SK-N-DZ (cell line): ENCODE data around the gene MIPEP.
"Not testable (repeated sequence)": the region's sequence is repeated elsewhere in the genome, so short reads cannot be mapped to it uniquely, and the experiment has no call there.

Experiments used
- DNase-seq: peaks from one replicate; pipeline ENCODE4 v3.0.0-alpha.2; 2015; ENCODE audit warnings: low spot score

MIPEP gene

DNA sequence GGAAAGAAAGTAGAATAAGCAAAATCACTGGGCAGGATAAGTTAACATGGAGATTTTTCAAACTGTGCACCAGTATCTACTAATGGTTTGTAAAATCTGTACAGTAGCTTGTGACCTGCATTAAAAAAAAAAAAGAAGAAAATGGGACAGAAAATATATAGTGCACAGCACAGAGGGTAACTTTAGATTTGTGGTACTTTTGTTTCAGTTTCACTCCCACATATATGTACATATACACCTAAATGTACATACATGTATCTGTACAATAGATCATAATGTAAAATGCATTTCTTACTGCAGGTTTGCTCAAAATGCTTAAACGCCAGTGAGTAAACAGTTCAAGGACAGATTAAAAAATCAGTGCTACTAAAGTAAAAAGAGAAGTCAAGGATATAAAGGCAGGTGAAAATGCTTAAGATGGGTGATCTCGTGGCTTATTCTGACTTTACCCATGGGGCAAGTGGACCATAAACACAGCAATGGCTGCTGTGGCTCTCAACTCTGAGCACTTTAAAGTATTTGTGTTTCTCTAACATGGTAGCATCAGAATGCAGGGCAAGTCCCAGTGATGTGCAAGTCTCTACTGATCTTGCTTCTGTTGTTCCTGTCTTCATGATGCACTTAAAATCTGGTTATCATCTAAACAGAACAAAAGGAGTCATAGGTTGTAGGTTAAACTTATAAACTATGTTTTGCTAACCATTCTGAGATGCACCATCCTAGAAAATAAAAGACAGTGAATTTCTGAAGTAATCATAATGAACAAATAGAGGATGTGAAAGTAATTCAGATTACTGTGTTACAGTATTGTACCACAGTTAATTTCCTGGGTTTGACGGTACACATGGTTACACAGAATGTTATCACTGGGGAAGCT, 112.3 kb downstream of the MIPEP start:
- DNase-seq, result no peak

DNA sequence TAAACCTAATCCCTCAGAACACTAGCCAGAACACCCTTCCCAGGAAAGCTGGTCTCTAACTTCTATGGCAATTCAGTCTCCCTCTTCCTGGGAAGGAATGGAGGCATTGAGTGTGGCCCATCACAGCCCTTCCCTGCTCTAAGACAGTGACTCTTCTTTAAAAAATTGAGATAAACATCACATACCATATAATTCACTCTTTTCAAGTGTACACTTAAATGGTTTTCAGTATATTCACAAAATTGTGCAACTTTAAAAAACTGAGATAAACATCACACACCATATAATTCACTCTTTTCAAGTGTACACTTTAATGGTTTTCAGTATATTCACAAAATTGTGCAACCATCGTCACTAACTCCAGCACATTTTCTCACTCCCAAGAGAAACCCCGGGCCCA, 116.5 kb downstream of the MIPEP start:
- DNase-seq, result no peak

DNA sequence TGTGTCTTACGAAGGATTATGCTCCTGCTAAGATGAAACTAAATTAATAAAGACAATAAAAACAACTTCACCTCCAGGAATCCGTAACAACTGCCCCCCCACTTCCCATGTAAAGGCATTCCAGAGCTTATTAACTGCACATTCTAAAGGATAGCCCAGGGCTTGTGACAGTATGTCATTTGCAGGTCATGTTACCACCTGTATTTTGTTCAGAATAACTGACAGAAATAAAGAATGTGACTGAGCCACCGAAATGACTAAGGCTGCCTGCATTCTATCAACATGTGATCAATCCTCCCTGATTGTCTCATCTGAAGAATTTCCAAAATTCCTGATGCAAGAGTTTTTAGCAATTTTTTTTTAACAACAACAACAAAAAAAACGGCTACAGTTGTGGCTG, 117.2 kb downstream of the MIPEP start:
- DNase-seq, result no peak

DNA sequence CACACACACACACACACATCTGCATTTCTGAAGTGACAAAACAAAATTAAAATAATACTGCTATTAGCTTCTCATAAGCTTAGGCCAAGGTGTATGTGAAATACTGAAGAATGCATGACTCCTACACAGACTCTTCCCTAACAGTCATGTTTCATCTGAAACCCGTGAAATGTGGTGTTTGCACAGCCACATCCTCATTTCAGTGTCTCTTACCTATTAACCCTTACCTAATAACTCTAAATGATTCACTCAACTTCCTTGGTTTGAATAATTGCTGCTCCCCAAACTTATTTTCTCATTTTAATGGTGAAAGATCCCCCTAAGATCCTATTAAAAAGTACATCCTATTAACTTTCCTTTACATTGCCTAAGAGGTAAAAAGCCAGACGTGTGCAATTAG, 117.6 kb downstream of the MIPEP start:
- no peak for DNase-seq

DNA sequence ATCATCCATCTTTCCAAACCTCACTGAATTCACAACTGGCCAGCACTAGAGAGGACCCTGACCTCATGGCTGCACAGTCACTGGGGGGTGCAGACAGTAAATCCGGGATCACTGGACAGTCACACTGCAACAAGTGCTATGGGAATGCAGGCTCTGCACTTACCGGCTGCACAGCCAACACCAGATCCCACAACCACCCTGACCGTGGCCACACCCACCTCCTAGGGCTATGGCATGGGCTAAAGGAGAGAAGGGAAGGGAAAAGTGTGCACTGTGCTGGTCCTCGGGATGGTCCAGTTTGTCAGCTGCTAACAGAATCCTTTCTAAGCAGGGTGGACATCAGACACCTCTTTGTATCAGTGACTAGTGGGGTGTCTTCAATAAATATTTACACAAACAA, 118.2 kb downstream of the MIPEP start:
- no peak for DNase-seq

DNA sequence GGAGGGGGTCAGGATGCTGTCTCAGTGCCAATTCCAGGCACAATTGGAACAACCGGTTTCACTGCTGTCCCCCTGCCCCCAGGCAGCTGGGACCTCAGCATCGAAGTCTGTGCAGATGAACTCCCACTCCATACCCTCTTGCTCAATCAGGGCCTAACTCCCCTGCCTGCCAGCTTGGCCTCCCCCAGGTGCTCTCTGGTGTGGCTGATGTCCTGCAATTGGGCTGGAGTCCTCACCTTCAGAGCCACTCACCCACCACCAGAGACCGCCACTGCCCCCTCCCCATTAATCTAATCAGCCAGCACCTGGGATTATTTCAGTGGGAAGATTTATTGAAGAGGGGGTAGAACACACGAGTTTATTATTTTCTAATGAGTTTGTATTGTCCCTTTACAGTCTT, 118.8 kb downstream of the MIPEP start:
- DNase-seq, result no peak

DNA sequence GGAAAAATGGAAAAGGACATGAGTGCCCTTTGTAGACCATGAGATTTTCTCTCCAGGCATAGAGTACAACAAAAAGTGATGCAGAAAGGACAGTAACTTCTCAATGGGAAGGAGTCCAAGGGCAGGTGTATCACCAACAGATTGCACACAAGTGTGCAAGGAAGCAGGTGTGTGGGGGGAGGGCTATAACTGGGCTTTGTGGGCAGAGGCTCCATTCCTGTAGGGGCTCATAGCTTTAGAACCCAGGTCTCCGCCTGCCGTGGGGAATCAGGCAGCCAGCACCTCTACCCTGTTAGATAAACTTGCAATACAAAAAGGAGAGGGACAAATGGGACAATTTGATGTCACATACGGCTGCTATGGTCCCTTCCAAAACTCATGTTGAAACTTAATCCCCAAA, 119.8 kb downstream of the MIPEP start:
- no peak for DNase-seq

DNA sequence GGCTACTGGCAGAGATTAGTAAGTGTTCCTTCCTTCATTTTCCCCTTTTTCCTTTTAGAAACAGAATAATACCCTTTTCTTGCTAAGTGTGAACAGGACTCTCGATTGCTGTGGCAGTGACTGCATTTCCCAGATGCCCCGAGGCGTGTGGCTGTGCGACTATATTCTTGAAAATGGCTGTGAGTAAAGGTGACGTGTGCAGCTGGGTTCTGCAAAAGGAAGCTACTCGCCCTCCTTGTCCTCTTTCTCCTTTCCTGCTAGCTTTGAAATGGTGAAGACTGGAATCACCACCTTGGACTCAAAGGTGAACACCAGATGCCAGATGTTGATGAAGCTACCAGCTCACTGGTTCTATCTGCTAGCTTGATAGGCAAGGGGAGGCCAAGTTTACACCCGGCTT, 121.4 kb downstream of the MIPEP start:
- no peak for DNase-seq

DNA sequence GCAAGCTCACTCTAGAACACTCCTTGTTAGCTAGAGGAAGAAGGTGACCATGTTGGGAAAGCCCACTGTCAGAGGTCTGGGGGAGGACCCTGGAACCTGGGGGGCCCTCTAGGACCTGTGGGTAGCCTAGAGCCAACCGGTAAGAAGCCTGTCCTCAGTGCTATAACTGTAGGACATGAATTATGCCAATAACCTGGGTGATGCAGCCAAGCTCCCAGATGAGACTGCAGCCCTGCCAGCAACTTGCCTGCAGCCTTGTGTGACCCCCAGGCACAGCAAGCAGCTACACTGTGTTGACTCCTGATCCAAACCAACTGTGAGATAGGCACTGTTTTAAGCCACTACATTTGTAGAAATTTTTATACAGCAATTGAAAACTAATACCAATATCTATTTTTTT, 122.3 kb downstream of the MIPEP start:
- DNase-seq, result no peak

DNA sequence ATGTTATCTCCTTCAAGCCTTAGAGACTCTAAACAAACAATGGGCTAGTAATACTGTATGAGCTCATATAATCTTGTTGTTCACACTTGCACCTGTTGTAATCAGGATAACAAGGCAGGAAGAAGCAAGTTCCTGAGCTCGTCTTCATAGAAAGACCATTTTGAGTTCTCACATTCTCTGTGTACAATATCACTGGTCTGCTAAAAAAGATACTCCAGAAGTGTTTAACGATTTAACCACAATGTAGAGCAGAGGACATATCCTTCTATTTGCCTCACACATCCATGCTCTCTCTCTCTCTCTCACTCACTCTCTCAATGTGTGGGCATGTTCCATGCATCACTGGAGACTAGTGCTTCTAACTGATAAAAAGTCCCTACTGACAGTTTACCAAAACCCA, 122.9 kb downstream of the MIPEP start:
- no peak for DNase-seq

DNA sequence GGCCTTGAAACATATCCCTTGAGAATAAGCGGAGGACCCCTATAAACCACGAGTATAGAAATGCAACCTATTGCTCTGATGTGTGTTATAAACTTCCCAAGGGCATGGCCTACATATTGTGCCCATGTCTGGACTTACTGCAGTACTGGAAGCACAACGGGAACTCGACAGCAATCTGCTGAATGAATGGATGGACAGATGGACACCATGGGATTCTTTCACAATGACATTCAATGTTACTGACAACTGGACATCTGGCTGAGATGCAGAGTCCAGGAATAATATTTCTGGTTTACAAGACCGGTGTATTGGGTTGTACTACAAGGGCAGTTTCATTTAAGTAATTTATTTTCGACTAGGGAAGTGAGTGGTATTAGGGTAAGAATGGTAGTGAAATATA, 123.7 kb downstream of the MIPEP start:
- no peak for DNase-seq

DNA sequence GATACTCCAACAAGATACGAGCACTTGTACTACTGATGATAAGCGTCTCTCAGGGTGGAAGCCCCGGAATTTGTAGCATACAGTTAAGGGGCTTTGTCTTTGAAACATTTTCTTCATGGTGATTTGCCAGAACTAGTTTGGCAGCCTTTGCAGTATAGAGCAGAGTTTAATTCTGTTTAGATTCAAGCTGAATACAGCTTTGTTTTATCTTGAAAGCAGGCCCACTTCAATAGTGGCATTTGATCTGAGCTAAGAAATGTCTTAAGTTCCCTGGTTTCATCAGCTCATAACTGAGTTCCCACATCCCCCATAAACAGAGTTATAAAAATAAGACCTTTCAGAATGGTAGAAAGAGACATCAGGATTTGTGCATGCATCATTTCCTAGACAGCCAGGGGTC, 125.9 kb downstream of the MIPEP start:
- no peak for DNase-seq

DNA sequence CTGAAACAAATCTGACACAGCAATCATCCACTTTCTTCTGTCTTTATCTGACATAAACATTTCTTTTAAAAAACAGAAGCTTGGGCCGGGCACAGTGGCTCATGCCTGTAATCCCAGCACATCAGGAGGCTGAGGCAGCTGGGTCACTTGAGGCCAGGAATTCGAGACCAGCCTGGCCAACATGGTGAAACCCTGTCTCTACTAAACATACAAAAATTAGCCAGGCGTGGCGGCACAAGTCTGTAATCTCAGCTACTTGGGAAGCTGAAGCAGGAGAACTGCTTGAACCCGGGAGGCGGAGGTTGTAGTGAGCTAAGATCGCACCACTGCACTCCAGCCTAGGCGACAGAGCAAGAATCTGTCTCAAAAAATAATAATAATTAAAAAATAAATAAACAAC, 127.4 kb downstream of the MIPEP start:
- not testable (repeated sequence) for DNase-seq

DNA sequence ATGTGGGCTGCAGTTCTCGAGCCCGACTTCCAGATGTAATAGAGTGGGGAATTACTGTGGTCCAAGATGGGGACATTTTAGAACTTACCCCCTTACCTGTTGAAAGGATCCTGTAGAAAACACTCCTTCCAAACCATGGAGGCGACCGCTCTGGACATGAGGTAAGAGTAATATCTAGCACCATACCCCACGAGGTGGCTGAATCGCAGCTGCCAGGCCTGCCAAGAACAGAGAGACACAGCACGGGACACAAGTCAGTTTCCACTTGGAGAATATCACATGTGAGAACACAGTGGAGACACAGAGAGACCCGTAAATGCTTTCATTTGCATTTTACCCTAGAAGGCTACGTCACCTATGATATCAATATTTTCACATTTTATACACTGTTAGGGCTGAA, 129.2 kb downstream of the MIPEP start:
- DNase-seq, result no peak

DNA sequence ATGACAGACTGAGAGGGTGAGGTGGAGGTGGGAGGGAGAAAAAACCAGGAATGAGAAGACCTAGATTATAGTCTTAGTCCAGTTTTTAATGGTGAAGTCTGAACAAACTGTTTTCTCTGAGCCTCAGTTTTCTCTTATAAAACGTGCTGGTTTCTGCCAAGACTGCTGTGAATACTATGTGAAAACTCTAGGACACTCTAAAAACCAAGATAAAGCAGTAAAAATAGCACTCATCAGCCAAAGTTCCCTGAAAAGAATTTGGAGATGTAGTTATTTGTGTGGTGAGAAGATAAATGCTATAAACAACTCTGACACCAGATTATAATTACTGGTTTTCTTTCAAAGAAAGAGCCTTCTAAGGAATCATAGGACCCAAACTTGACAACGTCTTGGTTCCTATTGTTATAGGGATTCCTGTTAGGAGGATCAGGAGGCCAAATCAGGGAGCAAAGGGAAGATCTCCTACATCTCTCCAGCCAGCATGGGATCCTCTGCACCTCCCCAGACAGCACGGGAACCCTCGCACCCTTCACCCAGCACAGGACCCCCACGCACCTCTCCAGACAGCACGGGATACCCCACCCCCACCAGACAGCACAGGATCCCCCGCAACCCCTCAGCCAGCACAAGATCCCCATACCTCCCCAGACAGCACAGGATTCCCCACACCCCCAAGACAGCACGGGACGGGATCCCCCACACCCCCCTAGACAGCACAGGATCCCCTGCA, 130.2 kb downstream of the MIPEP start:
- DNase-seq, result no peak

DNA sequence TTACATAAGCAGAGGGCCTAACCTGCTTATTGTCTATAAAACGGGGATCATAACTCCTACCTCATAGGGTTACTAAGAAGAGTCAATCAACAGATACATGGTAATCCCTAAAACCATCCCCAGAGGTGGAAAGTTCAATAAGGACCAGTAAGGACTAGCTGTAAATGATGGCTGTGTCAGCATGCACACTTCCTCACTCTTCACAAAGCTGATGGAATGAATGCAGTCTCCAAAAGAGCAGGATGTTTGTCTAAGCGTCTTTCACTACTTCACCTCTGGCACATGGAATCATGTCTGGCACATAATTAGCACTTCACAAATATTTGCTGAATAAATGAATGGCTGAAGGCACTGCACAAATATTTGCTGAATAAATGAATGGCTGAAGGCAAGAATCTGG, 134.2 kb downstream of the MIPEP start:
- DNase-seq, result no peak

DNA sequence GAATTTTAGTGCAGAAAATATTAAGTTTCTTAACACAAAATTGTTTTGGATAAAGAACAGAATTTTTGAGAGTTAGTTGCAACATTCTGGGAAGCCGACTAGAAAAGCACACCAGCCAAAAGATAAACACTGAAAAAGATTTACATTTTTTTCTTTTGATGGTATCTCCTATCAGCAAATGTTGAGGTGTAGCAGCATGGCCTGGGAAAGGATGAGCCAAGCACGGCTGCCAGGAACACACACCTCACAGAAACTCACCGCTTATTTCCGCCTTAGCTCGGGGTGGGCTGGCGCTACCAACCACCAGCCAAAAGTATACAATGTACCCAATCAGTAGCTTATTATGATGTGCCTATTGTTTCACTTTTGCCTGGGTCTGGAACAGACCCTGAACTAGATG, 134.7 kb downstream of the MIPEP start:
- DNase-seq, result no peak

DNA sequence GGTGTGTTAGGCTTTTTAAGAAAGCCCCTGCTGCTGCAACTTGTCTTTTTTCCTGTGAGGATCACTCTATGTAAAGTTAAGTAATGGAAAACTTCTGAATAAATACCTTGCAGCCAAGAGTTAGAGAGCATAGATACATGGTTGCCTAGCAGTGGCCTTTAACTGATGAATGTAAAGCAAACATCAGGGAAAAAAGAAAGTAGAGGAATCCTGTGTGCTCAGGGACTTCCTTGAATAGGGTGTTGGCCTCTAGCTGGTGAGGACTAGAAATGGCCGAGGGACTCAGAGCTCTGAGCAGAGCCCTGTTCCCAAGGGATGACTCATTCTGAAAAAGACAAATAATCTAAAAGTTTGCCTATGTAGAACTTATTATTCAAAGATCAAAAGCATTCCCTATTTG, 135.7 kb downstream of the MIPEP start:
- no peak for DNase-seq

DNA sequence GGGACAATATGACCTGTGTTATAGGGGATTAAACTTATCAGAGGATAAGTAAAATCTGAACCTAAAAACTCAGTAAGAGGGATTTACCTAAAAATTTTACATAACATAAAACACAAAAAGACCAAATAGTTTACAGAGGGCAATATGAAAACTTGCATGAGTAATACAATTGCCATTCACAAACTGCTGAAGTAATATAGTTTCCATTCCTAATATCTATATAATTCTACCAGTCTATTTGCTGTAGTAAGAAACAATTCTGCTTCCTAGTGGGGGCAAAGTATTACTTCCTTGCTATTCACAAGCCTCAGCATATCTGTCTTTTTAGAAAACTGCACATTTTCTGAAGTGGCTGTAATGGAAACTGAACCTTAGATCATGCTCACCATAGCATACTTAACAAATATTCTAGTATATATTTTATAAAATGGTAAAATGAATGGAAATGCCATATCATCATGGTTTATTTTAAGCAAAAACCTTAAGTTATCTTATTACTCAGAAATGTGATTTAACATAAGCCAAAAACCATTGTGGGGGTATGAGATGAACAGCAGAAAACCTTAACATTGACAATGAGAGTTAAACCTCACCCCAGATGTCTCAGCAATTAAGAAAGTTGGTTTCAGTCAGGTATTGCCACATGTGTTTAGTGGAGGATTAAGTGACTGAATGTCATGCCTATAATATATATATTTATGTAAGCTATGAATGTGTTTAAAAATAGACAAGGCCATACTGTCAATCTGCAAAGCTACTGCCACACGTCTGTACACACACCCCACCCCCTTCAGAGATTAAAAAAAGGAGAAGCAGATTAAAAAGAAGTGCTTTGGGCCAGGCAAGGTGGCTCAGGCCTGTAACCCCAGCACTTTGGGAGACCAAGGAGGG, 136.8 kb downstream of the MIPEP start:
- no peak for DNase-seq

DNA sequence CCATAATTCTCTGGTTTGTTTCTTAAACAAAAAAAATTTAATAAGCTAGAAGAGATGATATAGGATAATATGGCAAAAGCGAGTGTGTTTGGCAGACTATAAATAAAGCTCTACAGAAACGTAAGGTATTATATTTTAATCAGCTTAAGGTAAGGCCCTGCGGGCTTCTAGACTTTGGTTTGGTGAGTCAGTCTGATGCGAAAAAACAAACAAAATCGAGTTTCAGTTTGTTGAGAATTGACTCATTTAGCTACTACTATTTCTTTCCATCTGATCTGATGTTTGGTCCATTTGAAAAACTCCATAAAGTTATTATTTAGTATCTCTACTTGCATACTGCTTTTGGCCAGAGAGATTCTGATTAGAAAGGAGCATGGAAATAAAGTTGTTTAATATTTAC, 138.0 kb downstream of the MIPEP start:
- no peak for DNase-seq

DNA sequence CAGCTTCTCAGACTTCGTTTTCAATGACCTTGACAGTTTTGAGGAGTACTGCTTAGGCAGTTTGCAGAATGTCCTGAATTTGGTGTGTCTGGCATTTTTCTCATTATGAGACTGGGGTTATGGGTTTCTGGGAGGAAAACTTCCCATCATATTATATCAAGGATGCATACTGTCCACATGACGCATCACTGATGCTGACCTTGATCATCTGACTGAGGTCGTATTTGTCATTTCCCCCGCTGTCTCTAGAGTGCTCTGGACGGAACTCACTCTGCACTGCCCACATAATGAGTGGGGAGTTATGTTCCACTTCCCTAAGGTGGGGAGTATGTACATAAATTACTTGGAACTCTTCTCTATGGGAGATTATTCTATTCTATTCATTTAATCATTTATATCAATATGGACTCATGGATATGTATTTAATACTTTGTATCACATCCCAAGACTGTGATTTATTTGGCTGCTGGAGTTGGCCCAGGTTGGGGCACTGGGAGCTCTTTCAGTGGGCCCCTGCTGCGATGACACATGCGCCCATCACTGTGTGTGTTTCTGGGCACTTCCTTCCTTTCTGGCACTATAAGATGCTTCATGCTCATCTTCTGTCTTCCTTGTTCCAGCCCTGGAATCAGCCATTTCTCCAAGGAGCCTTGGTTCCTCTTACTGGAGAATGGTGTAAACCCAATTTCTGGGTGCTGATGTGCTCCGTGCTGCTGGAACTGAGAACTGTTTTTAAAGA, 138.6 kb downstream of the MIPEP start:
- no peak for DNase-seq
